HCT116 (cell line): ENCODE results near the gene STOML3. TPM values are rescaled to one million over a fixed set of nuclear protein-coding genes. Genes with fewer than 3 reads are reported as not detected.

Experiments used
- ATAC-seq: fragments of 200-7000 bp; cut with Tn5 transposase; 2 replicates; pipeline ENCODE4 v1.9.1; 2020; ENCODE audit warnings: mild to moderate bottlenecking, moderate library complexity
- BruUV-seq: library from RNA; stranded (reverse); fragments of 400-500 nt; replicated peaks from 2 replicates; lab custom pipeline; 2021; lab: Mats Ljungman, UMichigan
- CTCF ChIA-PET: fragments of 300-600 bp; sonication (Branson Sonifier 250); formaldehyde crosslinking; loops from one replicate; lab custom pipeline; 2021; ENCODE audit warnings: antibody characterized with exemption; lab: Charles Lee
- POLR2A ChIA-PET: fragments of 300-600, 350-600 bp; sonication (Branson Sonifier 250); formaldehyde crosslinking; loops from one replicate; lab custom pipeline; 2021; ENCODE audit warnings: antibody characterized with exemption; lab: Charles Lee
- RAD21 ChIA-PET, 2 experiments: fragments of 300-600 bp; sonication (Branson Sonifier 250); formaldehyde crosslinking; loops; one replicate each; lab custom pipeline; 2023; ENCODE audit warnings: low total read pairs in 2 of 2; ENCODE audit not compliant: uncharacterized antibody in 2 of 2, unreplicated experiment in 2 of 2, low non-redundant PET in 1 of 2; lab: Charles Lee
- DNase-seq: peaks from one replicate; pipeline ENCODE4 v3.0.0-alpha.2; 2010; ENCODE audit warnings: low read depth, low spot score
- H2AFZ ChIP-seq: fragments of 200-600 bp; shearing (Covaris generic), sonication (generic); 2 replicates; pipeline ENCODE4 v1.6.1; 2017; ENCODE audit warnings: low read depth, mixed run types, mixed read lengths, antibody characterized with exemption, low read length; ENCODE audit not compliant: poor library complexity, severe bottlenecking
- H3K27ac ChIP-seq: 2 replicates; pipeline ENCODE4 v1.5.1; 2012; ENCODE audit warnings: low read depth, low read length
- H3K27me3 ChIP-seq: fragments of 200-600 bp; sonication (generic); 2 replicates; pipeline ENCODE4 v1.6.1; 2016; ENCODE audit warnings: mixed run types, low read length, mixed read lengths; ENCODE audit not compliant: insufficient read depth
- H3K36me3 ChIP-seq, 2 experiments: fragments of 200-500 bp in 1 of 2; fragments of 200-600 bp in 1 of 2; sonication (Bioruptor generic) in 1 of 2; sonication (generic) in 1 of 2; 2 replicates each; pipeline versions ENCODE4 v1.5.1 to v1.6.1; 2014 to 2016; ENCODE audit warnings: low read length in 2 of 2, inconsistent platforms in 1 of 2, mixed read lengths in 1 of 2, mixed run types in 1 of 2; ENCODE audit not compliant: insufficient read depth in 2 of 2, control insufficient read depth in 1 of 2
- H3K4me1 ChIP-seq, 2 experiments: fragments of 200-600 bp in 1 of 2; sonication (generic) in 1 of 2; 2 replicates each; pipeline versions ENCODE4 v1.5.1 to v1.6.1; 2012 to 2017; ENCODE audit warnings: low read length in 2 of 2, inconsistent platforms in 1 of 2, mild to moderate bottlenecking in 1 of 2, mixed read lengths in 1 of 2, mixed run types in 1 of 2, moderate library complexity in 1 of 2; ENCODE audit not compliant: insufficient read depth in 2 of 2, control insufficient read depth in 1 of 2
- H3K4me2 ChIP-seq: fragments of 200-600 bp; sonication (generic); 2 replicates; pipeline ENCODE4 v1.6.1; 2017; ENCODE audit warnings: mixed run types, low read length, mixed read lengths
- H3K4me3 ChIP-seq, 2 experiments: fragments of 200-600 bp in 1 of 2; sonication (generic) in 1 of 2; replicated peaks in 1 of 2; 2 replicates each; pipeline ENCODE4 v1.5.1; 2011 to 2016; ENCODE audit warnings: low read length in 2 of 2, control low read depth in 1 of 2, low read depth in 1 of 2, mild to moderate bottlenecking in 1 of 2, mixed read lengths in 1 of 2, mixed run types in 1 of 2
- H3K79me2 ChIP-seq: fragments of 200-600 bp; sonication (generic); 2 replicates; pipeline ENCODE4 v1.6.1; 2017; ENCODE audit warnings: mild to moderate bottlenecking, mixed run types, low read length, moderate library complexity, mixed read lengths; ENCODE audit not compliant: insufficient read depth
- H3K9ac ChIP-seq: fragments of 200-600 bp; sonication (generic); 2 replicates; pipeline ENCODE4 v1.6.1; 2016; ENCODE audit warnings: low read length, mixed read lengths
- H3K9me2 ChIP-seq: fragments of 200-600 bp; sonication (generic), shearing (Covaris generic); 2 replicates; pipeline ENCODE4 v1.6.1; 2017; ENCODE audit warnings: mixed run types, mild to moderate bottlenecking, moderate library complexity; ENCODE audit not compliant: insufficient read depth
- H3K9me3 ChIP-seq, 2 experiments: fragments of 200-500 bp in 1 of 2; fragments of 200-600 bp in 1 of 2; sonication (Bioruptor generic) in 1 of 2; sonication (generic) in 1 of 2; 2 replicates each; pipeline ENCODE4 v1.6.1; 2014 to 2017; ENCODE audit warnings: low read length in 2 of 2, mixed read lengths in 2 of 2, inconsistent platforms in 1 of 2, low read depth in 1 of 2, mild to moderate bottlenecking in 1 of 2, mixed run types in 1 of 2, moderate library complexity in 1 of 2; ENCODE audit not compliant: control insufficient read depth in 1 of 2, insufficient read depth in 1 of 2
- H4K20me1 ChIP-seq: fragments of 200-600 bp; sonication (generic), shearing (Covaris generic); 2 replicates; pipeline ENCODE4 v1.6.1; 2017; ENCODE audit warnings: mixed run types, mild to moderate bottlenecking, moderate library complexity; ENCODE audit not compliant: insufficient read depth
- CEBPB ChIP-seq: IDR thresholded peaks from 2 replicates; pipeline ENCODE4 v1.6.1; 2012; ENCODE audit warnings: low read depth
- ELF1 ChIP-seq: IDR thresholded peaks from 2 replicates; pipeline ENCODE4 v1.6.1; 2012; ENCODE audit warnings: low read depth, borderline replicate concordance
- FOSL1 ChIP-seq: IDR thresholded peaks from 2 replicates; pipeline ENCODE4 v1.6.1; 2012; ENCODE audit warnings: low read depth
- JUND ChIP-seq: IDR thresholded peaks from 2 replicates; pipeline ENCODE4 v1.6.1; 2012
- SP1 ChIP-seq: IDR thresholded peaks from 2 replicates; pipeline ENCODE4 v1.6.1; 2012; ENCODE audit warnings: low read depth
- SRF ChIP-seq: IDR thresholded peaks from 2 replicates; pipeline ENCODE4 v1.6.1; 2012; ENCODE audit warnings: low read depth
- TCF7L2 ChIP-seq: IDR thresholded peaks from 2 replicates; pipeline ENCODE4 v1.7.0; 2011; ENCODE audit warnings: borderline replicate concordance, inconsistent platforms; ENCODE audit not compliant: insufficient read depth, insufficient read length; ENCODE audit errors: extremely low read depth
- ZBTB33 ChIP-seq: IDR thresholded peaks from 2 replicates; pipeline ENCODE4 v1.6.1; 2011; ENCODE audit warnings: mild to moderate bottlenecking, low read length, moderate library complexity; ENCODE audit not compliant: insufficient replicate concordance; ENCODE audit errors: extremely low read depth
- ZFX ChIP-seq: fragments of 450-650 bp; IDR thresholded peaks from 2 replicates; pipeline ENCODE4 v1.6.1; 2017
- intact Hi-C: fragments of 100-400 bp; cut with micrococcal nuclease; formaldehyde crosslinking; loops from 2 replicates; pipeline ENCODE4 v1.10.0; 2022
- total RNA-seq: library from RNA; stranded (reverse); gene quantifications from one replicate; pipeline ENCODE4 v1.2.1, GENCODE V29; 2021; ENCODE audit not compliant: unreplicated experiment

STOML3 gene
- total RNA-seq, 1 experiment from 2014 or later: not detected

- TF ChIP-seq ZBTB33: no peak
- no peak for TF ChIP-seq SP1
- no peak for TF ChIP-seq ELF1
- no peak for TF ChIP-seq TCF7L2
- no peak for TF ChIP-seq FOSL1
- TF ChIP-seq CEBPB: no peak
- TF ChIP-seq SRF: no peak
- no peak for TF ChIP-seq ZFX
These were observed 35.8 kb downstream of the STOML3 start (continued) for GRCh38 chr13:38954844-38955243.

GRCh38 chr13:38954291-38954690, 36.3 kb downstream of the STOML3 start:
- no peak overlapping the region for H3K27ac ChIP-seq
- H3K4me1 ChIP-seq: no peaks in the 10 kb centered on the region; a peak in 1 of 4 replicates
- no peaks in the 10 kb centered on the region for H3K9me3 ChIP-seq
- no peaks in the 10 kb centered on the region for H3K36me3 ChIP-seq
- intact Hi-C loops: no loop called here
- ChIA-PET RAD21 (no interaction called here), POLR2A (no interaction called here), CTCF (no interaction called here)
- H3K4me3 ChIP-seq: no peak overlapping the region
- TF ChIP-seq JUND (peak; percentile 39), CEBPB (no peak), FOSL1 (peak; percentile 28; the same call in 1 of the 2 replicates)
- 0 out of 2 replicates have a peak, but pooled peaks cover 7% of the 10 kb centered on the region for H3K27me3 ChIP-seq
- ATAC-seq (no peak; the same call in 1 of the 2 replicates), DNase-seq (no peak)
- H3K4me2 ChIP-seq: no peak overlapping the region
- H3K9me2 ChIP-seq: no peaks in the 10 kb centered on the region
- H4K20me1 ChIP-seq: no peaks in the 10 kb centered on the region
- H3K79me2 ChIP-seq: no peaks in the 10 kb centered on the region
- H2AFZ ChIP-seq: no peak overlapping the region
- no peak overlapping the region for H3K9ac ChIP-seq
- no TSS peak for BruUV-seq
